PFSK-1 (cell line): Measurements from ENCODE around the gene ABCC3.

Experiments
- SIN3A ChIP-seq: IDR thresholded peaks from 2 replicates; pipeline ENCODE4 v1.6.1; 2012; ENCODE audit warnings: mild to moderate bottlenecking, low read length, moderate library complexity, borderline replicate concordance; ENCODE audit not compliant: insufficient read depth
- TAF1 ChIP-seq: IDR thresholded peaks from 2 replicates; pipeline ENCODE4 v1.6.1; 2012; ENCODE audit warnings: low read length, control low read depth, borderline replicate concordance; ENCODE audit not compliant: insufficient read depth

DNA sequence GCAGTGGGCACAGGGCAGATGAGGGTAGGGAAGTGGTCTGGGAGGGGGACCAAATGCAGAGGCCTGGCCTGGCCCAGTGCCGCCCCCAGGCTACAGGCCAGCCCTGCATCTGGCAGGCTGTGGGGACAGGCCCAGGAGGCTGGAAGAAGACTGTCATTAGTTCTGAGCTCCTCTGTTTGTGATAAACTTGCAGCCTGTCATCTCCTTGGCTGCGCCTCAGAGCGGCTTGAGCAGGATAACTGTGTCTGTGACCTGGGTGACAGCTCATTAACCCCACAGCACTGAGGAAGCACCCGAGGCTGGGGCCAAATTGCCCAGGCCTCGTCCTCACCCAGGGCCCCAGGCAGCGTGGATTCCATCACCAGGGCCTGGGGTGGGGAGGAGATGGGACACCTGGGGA is 23.9 kb downstream of the ABCC3 start:
- TF ChIP-seq TAF1 (no peak), SIN3A (no peak)
